NCI-H446 (cell line): ENCODE measurements around the gene CNNM2.

ENCODE experiments used
- DNase-seq, 2 experiments: peaks; one replicate each; lab custom pipeline; 2025; lab: John Stamatoyannopoulos, UW

Gene CNNM2

DNA sequence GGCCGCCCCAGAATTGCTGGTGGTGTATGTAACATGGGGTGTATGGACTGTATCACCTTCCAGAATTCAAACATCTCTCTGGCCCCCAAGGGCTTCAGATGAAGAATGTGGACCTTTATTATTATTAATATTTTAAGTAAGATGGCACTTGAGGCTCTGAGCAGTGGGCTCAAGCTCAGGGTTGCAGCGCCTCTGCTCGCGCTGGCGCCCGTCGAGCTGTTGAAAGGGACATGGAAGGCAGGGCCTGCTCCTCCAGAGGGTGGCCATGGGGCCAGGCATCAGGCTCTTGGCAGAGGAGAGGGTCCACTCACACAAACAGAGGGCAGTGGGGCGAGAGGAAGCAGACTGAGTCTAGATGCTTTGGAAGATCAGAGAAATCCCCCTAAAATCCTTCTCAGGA lies 154.8 kb downstream of the CNNM2 start:
- DNase-seq: no peak

GRCh38 chr10:103077020-103077419 lies 158.9 kb downstream of the CNNM2 start:
- DNase-seq: no peak

GRCh38 chr10:103077491-103078308 lies 159.6 kb downstream of the CNNM2 start:
- no peak for DNase-seq

- DNase-seq: no peak
These were observed 160.2 kb downstream of the CNNM2 start for GRCh38 chr10:103078309-103078615.

DNA sequence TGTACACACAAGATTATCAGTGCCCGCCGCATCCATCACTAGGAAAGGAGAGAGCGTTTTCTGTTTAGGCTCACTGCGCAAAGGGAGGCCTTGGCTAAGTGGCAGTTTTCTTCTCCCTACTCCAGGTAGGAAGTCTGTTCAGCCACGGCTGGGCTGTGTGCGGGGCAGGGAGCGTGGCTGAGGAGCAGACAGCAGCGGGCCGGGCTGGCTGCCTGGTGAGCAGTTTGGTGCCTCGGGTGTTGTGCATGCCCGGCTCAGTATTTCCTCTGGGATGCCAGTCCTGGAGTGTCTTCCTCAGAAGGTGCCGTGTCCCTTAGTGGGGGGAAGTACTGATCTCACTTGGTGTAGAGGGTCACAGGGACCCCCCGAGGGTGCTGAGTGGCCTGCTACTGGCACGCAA lies 160.6 kb downstream of the CNNM2 start:
- DNase-seq: no peak

GRCh38 chr10:103079100-103079499 lies 161.0 kb downstream of the CNNM2 start:
- DNase-seq: no peak

GRCh38 chr10:103079946-103080345 lies 161.9 kb downstream of the CNNM2 start:
- no peak for DNase-seq

- DNase-seq: no peak
These were observed 162.9 kb downstream of the CNNM2 start for GRCh38 chr10:103080891-103081581.

DNA sequence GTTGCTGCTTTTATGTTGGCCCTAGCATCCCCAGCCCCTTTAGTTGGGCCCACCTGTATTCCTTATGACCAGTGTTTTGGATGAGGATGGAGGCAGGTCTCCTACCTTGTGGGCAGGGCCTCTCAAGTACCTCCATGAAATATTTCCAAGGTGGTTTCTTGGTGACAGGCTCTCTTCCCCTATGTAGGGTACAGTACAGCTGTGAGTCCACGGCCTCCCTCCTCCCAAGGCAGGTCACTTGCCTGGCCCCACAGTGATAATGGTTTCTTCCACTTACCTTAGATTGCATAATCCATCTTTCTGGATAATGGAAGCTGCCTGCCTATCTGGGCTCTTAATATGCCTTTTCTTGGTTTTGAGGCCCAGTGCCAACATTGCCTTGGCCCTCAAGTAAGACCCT lies 164.6 kb downstream of the CNNM2 start:
- no peak for DNase-seq

DNA sequence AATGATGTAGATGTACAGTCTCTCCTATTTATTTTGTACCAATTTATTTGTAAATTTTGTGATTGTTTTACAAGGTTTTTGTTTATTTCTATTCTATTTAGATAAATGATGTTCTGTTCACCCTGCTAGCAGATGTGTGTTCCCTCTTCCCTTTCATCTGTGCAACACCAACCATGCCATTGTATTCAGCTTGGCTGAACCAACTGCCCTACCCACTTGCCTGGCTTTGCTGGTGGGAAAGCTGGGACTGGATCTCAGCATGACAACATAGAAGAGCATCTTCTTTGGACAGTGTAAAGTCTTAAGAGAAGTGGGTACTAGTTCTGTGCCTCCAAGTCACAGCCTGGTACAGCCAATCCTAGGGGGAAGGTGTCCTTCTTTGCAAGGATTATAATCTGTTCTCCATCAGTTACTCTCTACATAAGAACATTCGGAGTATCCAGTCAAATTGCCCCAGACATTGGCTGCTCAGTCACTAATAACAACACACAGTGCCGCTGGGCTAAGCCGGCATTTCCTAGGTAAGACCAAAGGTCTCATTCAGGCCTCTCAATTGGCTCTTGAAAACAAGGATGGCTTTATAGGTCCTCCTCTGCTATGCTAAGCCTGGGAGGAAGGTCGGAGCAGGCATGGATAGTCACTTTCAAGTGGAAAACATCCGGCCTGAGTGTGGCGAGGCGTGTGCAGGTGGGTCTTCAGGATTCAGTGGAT lies 165.3 kb downstream of the CNNM2 start:
- no peak for DNase-seq

GRCh38 chr10:103083977-103084320 lies 165.9 kb downstream of the CNNM2 start:
- DNase-seq: no peak

DNA sequence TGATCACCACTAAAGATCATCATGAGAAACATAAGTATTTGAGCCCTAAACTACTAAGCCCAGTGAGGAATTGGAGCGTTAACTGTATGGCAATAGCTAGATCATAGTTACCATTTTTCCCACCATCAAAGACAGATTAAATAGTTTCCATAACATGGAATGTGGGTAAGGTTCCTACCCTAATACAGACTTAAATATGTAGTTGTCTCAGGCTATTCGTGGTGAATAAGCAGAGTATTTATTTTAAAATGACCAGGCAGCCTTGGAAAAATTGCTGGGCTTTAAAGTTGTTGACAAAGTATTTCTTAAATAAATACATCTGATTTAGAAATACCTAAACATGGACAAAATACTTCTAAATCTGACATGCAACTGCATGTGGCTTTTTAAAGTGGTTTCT lies 168.2 kb downstream of the CNNM2 start:
- no peak for DNase-seq

DNA sequence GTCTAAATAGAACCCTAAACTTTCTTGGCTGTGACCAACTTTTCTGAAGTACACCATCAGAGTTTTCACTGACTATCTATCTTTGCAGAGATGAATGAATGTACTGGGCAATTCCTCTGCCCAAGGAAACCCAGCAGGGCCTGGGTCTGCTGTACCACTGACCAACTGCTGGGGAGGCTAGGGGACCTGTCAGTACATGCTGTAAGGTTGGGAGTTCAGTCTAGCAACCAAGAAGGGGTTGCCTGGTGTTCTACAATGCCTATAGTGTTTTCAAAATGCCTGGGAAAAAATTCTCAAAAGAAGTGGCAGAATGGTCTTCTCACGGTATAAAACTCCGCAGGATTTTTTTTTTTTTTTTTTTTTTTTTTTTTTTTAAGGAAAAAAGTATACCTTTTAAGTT lies 168.7 kb downstream of the CNNM2 start:
- DNase-seq: no peak

DNA sequence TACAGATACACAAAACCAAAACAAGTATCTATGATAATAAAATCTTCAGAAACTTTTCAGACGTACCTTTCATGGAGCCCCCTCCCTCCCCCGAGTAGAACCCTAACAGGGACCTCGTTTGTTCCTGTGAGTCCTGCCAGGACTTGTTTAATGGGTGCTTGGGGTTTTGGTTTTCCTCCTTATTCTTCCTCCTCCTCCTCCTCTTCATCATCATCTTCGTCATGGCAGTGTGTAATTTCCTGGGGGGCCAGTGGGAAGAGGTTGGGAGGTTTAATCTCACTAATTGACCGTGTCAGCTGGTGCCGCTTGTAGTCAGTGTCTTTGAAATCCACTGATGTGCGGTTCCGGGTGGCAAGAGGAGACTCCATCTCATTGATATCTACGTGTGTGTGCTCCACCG lies 171.4 kb downstream of the CNNM2 start:
- DNase-seq: no peak

- DNase-seq: no peak
These were observed 172.8 kb downstream of the CNNM2 start for GRCh38 chr10:103090911-103091310.

DNA sequence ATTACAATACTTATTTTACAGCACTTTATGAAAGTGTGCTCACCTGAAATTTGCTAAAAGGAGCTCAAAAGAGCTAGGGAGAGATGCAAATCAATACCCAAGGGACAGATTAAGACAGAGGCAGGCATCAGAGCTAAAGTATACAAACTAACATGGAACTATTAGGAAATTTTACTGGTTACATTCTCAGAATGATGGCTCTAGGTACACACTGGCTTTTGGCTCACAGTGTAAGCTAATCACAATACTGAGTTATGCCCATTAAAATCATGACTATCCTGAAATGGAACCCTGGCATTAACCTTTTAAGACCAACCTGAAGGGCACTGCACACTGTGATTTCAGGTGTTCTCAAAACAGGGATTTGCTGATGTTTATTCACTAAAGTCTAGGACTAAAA lies 176.9 kb downstream of the CNNM2 start:
- DNase-seq: no peak

DNA sequence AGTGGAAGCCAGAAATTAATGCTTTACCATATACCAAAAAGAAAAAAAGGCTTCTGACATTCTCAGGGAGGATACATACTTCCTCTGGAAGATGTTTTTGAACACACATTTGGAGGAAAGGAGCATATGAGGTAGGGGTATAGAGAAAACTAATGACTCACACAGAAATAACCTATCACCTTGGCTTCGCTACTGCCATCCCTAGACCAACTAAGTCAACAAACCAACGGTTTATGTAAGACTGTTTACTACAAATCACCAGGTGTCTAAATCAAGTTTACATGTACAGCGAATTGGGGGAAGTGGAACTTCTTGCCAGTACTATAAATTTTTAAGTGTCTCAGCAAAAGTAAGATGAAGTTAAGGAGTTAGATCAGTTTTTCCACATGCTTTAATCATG lies 178.0 kb downstream of the CNNM2 start:
- DNase-seq: no peak

GRCh38 chr10:103098240-103098639 lies 180.1 kb downstream of the CNNM2 start:
- DNase-seq: no peak

- no peak for DNase-seq
These were observed 182.5 kb downstream of the CNNM2 start for GRCh38 chr10:103100620-103101019.

DNA sequence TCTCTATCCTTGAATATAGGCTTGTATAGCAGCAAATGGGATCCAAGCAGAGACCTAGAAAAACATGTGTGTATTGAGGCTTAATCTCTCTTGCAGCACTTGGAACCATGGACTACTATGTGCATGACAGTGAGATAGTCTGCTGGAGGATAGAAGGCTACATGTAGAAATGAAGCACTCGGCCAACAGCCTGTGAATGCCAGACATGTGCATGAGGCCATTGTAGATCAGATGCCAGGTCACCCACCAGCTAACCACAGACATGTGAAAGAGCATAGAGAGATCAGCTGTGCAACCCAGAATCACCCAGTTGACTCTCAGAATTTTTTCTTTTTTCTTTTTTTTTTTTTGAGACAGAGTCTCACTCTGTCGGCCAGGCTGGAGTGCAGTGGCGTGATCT lies 184.1 kb downstream of the CNNM2 start:
- DNase-seq: no peak

DNA sequence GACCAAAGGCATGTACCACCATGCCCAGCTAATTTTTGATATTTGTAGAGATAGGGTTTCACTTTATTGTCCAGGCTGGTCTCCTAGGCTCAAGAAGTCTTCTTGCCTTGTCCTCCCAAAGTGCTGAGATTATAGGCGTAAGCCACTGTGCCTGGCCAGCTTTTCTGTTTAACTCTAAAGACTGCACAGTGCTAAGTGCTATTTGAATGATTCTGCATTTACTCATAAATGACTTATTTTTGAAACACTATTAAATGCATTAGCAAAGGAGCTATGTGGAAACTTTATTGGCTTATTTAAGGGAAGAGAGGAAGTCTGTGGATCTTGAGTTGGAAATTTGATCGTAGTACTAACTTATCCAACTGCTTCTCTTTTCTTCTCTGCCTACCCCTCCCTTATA lies 185.9 kb downstream of the CNNM2 start:
- DNase-seq: no peak

DNA sequence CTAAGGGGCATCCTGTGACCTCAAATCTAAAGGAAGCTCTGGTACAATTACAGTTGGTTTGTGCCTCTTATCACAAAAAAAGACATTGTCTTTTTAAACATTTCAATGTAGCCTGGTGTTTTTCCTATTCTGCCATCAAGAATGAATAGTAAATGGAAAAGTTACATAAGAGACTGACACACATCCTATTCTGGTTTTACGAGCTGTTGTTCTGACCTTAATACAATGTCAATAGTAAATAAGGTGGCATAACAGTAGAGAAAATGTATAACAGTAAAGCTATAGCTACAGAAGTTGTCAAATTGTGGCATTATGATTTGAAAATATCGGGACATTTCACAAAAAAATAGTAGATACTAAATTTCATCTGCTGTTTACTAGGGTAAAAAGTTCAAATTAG lies 186.6 kb downstream of the CNNM2 start:
- DNase-seq: no peak

- DNase-seq: no peak
These were observed 187.4 kb downstream of the CNNM2 start for GRCh38 chr10:103105462-103105861.
